Sigmoid colon (tissue), 4 donors: ENCODE measurements around the gene RPP40.

Experiments
- CTCF ChIP-seq, 4 experiments: fragments of 450-650 bp in 3 of 4; fragments of 200-600 bp in 1 of 4; IDR thresholded peaks; one replicate each; pipeline ENCODE4 v1.5.1; 2016 to 2019; ENCODE audit warnings: antibody characterized with exemption in 4 of 4, mild to moderate bottlenecking in 3 of 4, moderate library complexity in 2 of 4
- EP300 ChIP-seq, 4 donors: sonication (generic); formaldehyde crosslinking; IDR thresholded peaks; one replicate each; pipeline ENCODE4 v1.6.1; 2017; ENCODE audit warnings: antibody characterized with exemption in 4 of 4
- POLR2A ChIP-seq, 2 donors: fragments of 450-650 bp; IDR thresholded peaks; one replicate each; pipeline ENCODE4 v1.6.1; 2016; ENCODE audit warnings: antibody characterized with exemption in 2 of 2, mild to moderate bottlenecking in 2 of 2, moderate library complexity in 2 of 2
- POLR2AphosphoS5 ChIP-seq, 4 donors: sonication (generic); formaldehyde crosslinking; IDR thresholded peaks; one replicate each; pipeline ENCODE4 v1.6.1; 2017; ENCODE audit warnings: antibody characterized with exemption in 4 of 4

DNA sequence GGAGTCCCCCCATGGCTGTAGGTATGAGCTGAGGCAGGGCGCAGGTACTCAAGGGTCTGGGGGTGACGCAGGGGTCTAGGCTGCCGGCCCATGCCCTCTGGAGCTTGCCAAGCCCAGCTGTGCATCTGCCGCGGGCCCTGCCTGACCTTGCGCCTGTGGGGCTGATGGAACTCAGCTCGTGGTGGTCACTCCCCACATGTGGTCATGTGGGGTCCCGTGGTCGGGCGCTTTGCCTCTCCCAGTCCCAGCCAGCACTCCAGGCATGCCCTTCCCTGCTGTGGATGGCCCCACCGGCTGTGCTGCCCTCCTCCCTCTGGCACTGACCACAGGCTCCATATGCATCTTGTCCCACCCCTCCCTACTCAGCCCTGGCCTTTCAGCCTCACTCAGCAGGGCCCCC is 57.3 kb downstream of the RPP40 start:
- TF ChIP-seq CTCF (IDR thresholded peaks at IDR 0.05) (no peak), EP300 (IDR thresholded peaks at IDR 0.05) (no peak), POLR2A (IDR thresholded peaks at IDR 0.05) (no peak), POLR2AphosphoS5 (IDR thresholded peaks at IDR 0.05) (no peak)
